ENCODE measurements around the gene BABAM2.

- TF ChIP-seq POLR2A (IDR thresholded peaks at IDR 0.05) (no peak), CTCF (IDR thresholded peaks at IDR 0.05) (no peak)
Measured at GRCh38 chr2:28334527-28334894, 444.0 kb downstream of the BABAM2 start.

Measured in right lobe of liver (tissue), 4 donors.